Calu3 (cell line): ENCODE results near the gene ENO2. TPM values are rescaled to one million over a fixed set of nuclear protein-coding genes. Genes with fewer than 3 reads are reported as not detected.

Experiments
- BruUV-seq: library from RNA; stranded (reverse); fragments of 400-500 nt; replicated peaks from 2 replicates; lab custom pipeline; 2021; lab: Mats Ljungman, UMichigan
- CTCF ChIA-PET: fragments of 300-600 bp; sonication (Branson Sonifier 250); formaldehyde crosslinking; loops from one replicate; lab custom pipeline; 2022; ENCODE audit warnings: antibody characterized with exemption; lab: Charles Lee
- DNase-seq: peaks from one replicate; pipeline ENCODE4 v3.0.0; 2022
- H3K27ac Mint-ChIP-seq: one replicate; pipeline ENCODE4 v1.8.0; 2022; ENCODE audit warnings: mixed read lengths; ENCODE audit not compliant: unreplicated experiment
- H3K27me3 Mint-ChIP-seq: one replicate; pipeline ENCODE4 v1.8.0; 2022; ENCODE audit warnings: mixed read lengths; ENCODE audit not compliant: unreplicated experiment
- H3K36me3 Mint-ChIP-seq: one replicate; pipeline ENCODE4 v1.8.0; 2022; ENCODE audit warnings: mild to moderate bottlenecking, moderate library complexity, mixed read lengths; ENCODE audit not compliant: insufficient read depth, unreplicated experiment
- H3K4me1 Mint-ChIP-seq: one replicate; pipeline ENCODE4 v1.8.0; 2022; ENCODE audit warnings: mild to moderate bottlenecking, low read depth, mixed read lengths; ENCODE audit not compliant: unreplicated experiment
- H3K4me3 Mint-ChIP-seq: one replicate; pipeline ENCODE4 v1.8.0; 2022; ENCODE audit warnings: mild to moderate bottlenecking, low read depth, moderate library complexity, mixed read lengths; ENCODE audit not compliant: unreplicated experiment
- H3K9me3 Mint-ChIP-seq: one replicate; pipeline ENCODE4 v1.8.0; 2022; ENCODE audit warnings: low read depth, mixed read lengths; ENCODE audit not compliant: unreplicated experiment
- intact Hi-C: fragments of 100-400 bp; cut with micrococcal nuclease; formaldehyde crosslinking; loops from one replicate; pipeline ENCODE4 v1.10.0; 2022; ENCODE audit not compliant: unreplicated experiment
- total RNA-seq: library from RNA; stranded (reverse); gene quantifications from 2 replicates; pipeline ENCODE4 v1.2.3, GENCODE V29; 2022
- TF ChIP-seq, protein P1 (sequence below): fragments of 200-600 bp; IDR thresholded peaks from one replicate; pipeline ENCODE4 v1.8.0; 2022; ENCODE audit warnings: antibody characterized with exemption; ENCODE audit not compliant: unreplicated experiment

ENO2 gene
- total RNA-seq, 1 experiment from 2014 or later: 16.1 TPM

DNA sequence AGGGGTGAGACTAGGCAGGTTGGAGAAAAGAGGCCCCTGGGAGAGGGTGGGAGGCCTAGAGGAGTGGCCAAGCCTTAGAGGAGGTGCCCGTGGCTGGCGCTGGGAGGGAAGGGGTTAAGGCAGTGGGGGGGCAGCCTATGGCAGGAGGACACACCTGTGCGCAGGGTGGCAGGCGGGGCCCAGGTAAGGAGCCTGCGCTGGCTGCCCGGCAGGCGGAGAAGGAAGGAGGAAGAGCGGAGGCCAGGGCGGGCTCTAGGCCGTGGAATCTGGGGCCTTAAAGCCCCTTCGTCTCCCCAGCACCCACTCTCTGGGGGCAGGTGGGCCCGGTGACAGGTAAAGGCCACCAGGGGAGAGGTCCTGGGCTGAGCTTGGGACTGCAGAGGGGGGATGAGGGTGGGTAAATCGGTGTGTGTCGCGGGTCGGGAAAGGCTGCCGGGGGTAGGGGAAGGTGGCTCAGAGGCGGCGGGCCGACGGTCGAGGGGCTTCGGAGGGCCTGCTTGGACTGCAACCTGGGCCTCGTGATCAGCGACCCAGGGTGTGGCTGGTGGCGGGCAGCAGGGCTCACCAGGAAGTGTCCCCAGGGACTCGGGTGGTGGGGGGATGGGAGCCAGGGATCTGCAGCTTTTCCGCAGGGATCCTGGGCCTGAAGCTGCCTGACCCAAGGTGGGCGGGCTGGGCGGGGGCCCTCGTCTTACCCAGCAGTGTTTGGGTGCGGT is 48.8 kb downstream of the ENO2 start:
- H3K36me3 Mint-ChIP-seq: peaks cover 96% of the 10 kb centered on the region
- TF ChIP-seq, protein P1, sequence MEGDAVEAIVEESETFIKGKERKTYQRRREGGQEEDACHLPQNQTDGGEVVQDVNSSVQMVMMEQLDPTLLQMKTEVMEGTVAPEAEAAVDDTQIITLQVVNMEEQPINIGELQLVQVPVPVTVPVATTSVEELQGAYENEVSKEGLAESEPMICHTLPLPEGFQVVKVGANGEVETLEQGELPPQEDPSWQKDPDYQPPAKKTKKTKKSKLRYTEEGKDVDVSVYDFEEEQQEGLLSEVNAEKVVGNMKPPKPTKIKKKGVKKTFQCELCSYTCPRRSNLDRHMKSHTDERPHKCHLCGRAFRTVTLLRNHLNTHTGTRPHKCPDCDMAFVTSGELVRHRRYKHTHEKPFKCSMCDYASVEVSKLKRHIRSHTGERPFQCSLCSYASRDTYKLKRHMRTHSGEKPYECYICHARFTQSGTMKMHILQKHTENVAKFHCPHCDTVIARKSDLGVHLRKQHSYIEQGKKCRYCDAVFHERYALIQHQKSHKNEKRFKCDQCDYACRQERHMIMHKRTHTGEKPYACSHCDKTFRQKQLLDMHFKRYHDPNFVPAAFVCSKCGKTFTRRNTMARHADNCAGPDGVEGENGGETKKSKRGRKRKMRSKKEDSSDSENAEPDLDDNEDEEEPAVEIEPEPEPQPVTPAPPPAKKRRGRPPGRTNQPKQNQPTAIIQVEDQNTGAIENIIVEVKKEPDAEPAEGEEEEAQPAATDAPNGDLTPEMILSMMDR: no peak
- BruUV-seq: no TSS peak
- peak overlapping the region; percentile 79 for H3K4me3 Mint-ChIP-seq
- CTCF ChIA-PET: interaction anchor here (1.7 to 5.5 kb wide), 4 partner anchors 18 to 94 kb away, joined by 9 to 90 read pairs (median 14); partner anchors contain the start of genes C12orf57, RNU7-1 and SPSB2
- H3K4me1 Mint-ChIP-seq: peaks cover 38% of the 10 kb centered on the region
- DNase-seq: peak; percentile 97
- no peaks in the 10 kb centered on the region for H3K27me3 Mint-ChIP-seq
- intact Hi-C loops: no loop called here
- peak overlapping the region; percentile 87 for H3K27ac Mint-ChIP-seq
- H3K9me3 Mint-ChIP-seq: no peaks in the 10 kb centered on the region

DNA sequence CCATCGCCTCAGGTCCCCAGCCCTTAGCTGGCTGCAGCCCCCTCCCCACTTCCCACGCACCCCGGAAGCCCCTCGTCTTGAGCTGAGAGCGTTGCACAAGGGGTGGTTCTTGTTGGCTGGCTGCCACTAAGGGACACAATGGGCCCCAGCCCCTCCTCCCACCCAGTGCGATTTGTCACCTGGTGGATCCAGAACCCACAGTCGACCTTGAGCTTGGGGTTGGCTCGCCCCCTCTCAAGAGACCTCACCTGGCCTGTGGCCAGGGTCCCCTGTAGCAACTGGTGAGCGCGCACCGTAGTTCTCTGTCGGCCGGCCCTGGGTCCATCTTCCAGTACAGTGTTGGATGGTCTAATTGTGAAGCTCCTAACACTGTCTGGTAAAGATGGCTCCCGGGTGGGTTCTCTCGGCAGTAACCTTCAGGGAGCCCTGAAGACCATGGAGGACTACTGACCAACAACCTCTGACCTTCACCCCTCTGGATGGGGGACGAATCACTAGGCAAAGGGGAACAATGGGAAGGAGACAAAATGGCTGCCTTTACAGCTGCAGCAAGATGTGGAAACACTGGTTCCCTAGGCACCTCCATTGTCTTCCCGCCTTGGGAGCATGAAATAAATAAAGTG is 49.5 kb downstream of the ENO2 start:
- CTCF ChIA-PET: interaction anchor here (1.2 to 5.5 kb wide), 5 partner anchors 19 to 95 kb away, joined by 4 to 90 read pairs (median 10); partner anchors contain the start of genes C12orf57, RNU7-1 and SPSB2
- peak overlapping the region; percentile 79 for H3K4me3 Mint-ChIP-seq
- H3K27me3 Mint-ChIP-seq: no peaks in the 10 kb centered on the region
- no TSS peak for BruUV-seq
- peaks cover 44% of the 10 kb centered on the region for H3K4me1 Mint-ChIP-seq
- DNase-seq: peak; percentile 43
- peak overlapping the region; percentile 87 for H3K27ac Mint-ChIP-seq
- no peaks in the 10 kb centered on the region for H3K9me3 Mint-ChIP-seq
- TF ChIP-seq, protein P1: no peak
- intact Hi-C loops: no loop called here
- H3K36me3 Mint-ChIP-seq: peaks cover 95% of the 10 kb centered on the region

DNA sequence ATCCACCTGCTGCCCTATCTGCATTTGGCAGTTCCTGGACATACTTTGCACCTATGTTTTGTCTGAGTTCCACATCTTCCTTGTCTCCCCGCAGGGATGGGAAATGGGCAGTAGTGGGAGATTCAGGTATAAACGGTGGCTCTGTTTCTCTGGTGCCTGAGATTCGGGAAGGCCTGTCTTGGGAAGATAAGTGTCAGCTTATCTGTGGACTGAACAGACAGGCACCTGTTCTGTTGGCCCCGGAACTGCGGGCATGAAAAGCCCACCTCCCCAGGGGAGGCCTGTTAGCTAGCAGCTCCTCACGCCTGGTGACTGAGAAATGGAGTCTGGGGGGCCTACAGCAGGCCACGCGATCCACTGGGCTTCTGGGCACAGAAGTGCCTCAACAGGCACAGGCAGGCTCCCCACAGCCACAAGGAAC is 50.2 kb downstream of the ENO2 start:
- intact Hi-C loops: no loop called here
- no TSS peak for BruUV-seq
- H3K4me1 Mint-ChIP-seq: peaks cover 50% of the 10 kb centered on the region
- no peak for DNase-seq
- H3K4me3 Mint-ChIP-seq: peak overlapping the region; percentile 79
- peak overlapping the region; percentile 87 for H3K27ac Mint-ChIP-seq
- TF ChIP-seq, protein P1: no peak
- no peaks in the 10 kb centered on the region for H3K9me3 Mint-ChIP-seq
- H3K27me3 Mint-ChIP-seq: no peaks in the 10 kb centered on the region
- CTCF ChIA-PET: interaction anchor here (0.8 to 5.5 kb wide), 6 partner anchors 19 to 95 kb away, joined by 3 to 90 read pairs (median 8); partner anchors contain the start of genes C12orf57, RNU7-1 and SPSB2
- H3K36me3 Mint-ChIP-seq: peaks cover 95% of the 10 kb centered on the region

GRCh38 chr12:6965026-6965661 is 50.8 kb downstream of the ENO2 start:
- peak; percentile 89 for DNase-seq
- intact Hi-C loops: no loop called here
- H3K36me3 Mint-ChIP-seq: peaks cover 95% of the 10 kb centered on the region
- peaks cover 50% of the 10 kb centered on the region for H3K4me1 Mint-ChIP-seq
- CTCF ChIA-PET: interaction anchor here (0.8 to 5.5 kb wide), 6 partner anchors 20 to 96 kb away, joined by 3 to 90 read pairs (median 8); partner anchors contain the start of genes C12orf57, RNU7-1 and SPSB2
- H3K27me3 Mint-ChIP-seq: no peaks in the 10 kb centered on the region
- H3K9me3 Mint-ChIP-seq: no peaks in the 10 kb centered on the region
- peak overlapping the region; percentile 87 for H3K27ac Mint-ChIP-seq
- TF ChIP-seq, protein P1: peak; percentile 90
- H3K4me3 Mint-ChIP-seq: peak overlapping the region; percentile 79
- BruUV-seq: no TSS peak
